Gastrocnemius medialis (tissue), 4 donors: ENCODE results near the gene MCF2L.

Source experiments
- CTCF ChIP-seq, 5 experiments: fragments of 450-650 bp in 3 of 5; fragments of 200-600 bp in 2 of 5; sonication (generic) in 2 of 5; IDR thresholded peaks in 4 of 5; conservative IDR thresholded peaks in 1 of 5; 1 replicate in 4 of 5; 2 replicates in 1 of 5; pipeline ENCODE4 v1.5.1; 2016 to 2019; ENCODE audit warnings: antibody characterized with exemption in 5 of 5, mild to moderate bottlenecking in 3 of 5, moderate library complexity in 3 of 5
- POLR2A ChIP-seq, 2 donors: fragments of 450-650 bp; IDR thresholded peaks; one replicate each; pipeline ENCODE4 v1.6.1; 2017; ENCODE audit warnings: antibody characterized with exemption in 2 of 2, mild to moderate bottlenecking in 2 of 2, moderate library complexity in 2 of 2

GRCh38 chr13:113049981-113050380, 81.0 kb downstream of the MCF2L start:
- TF ChIP-seq CTCF (IDR thresholded peaks at IDR 0.05 in 4 of 5, conservative IDR thresholded peaks at IDR 0.05 in 1 of 5) = no peak
- TF ChIP-seq POLR2A (IDR thresholded peaks at IDR 0.05) = no peak
